Epithelial cell of proximal tubule (primary cell): ENCODE measurements around the gene TMEM131L. TPM values are rescaled to one million over a fixed set of nuclear protein-coding genes. Genes with fewer than 3 reads are reported as not detected.

Experiments
- DNase-seq: peaks from one replicate; pipeline ENCODE4 v3.0.0-alpha.2; 2011; ENCODE audit warnings: low read depth
- H3K4me3 ChIP-seq: 2 replicates; pipeline ENCODE4 v1.5.1; 2011; ENCODE audit warnings: low read depth, mild to moderate bottlenecking, low read length
- total RNA-seq: library from RNA; depleted of rRNA; stranded (reverse); fragments of >200 nt; gene quantifications from 2 replicates; pipeline ENCODE4 v1.2.3, GENCODE V29; 2015
- TF ChIP-seq, protein P1 (sequence below): conservative IDR thresholded peaks from 2 replicates; pipeline ENCODE4 v1.5.1; 2012; ENCODE audit warnings: low read depth, mild to moderate bottlenecking, low read length

The TMEM131L gene
- total RNA-seq, 1 donor from 2014 or later = 4.5 TPM

- DNase-seq = no peak
- TF ChIP-seq, protein P1, sequence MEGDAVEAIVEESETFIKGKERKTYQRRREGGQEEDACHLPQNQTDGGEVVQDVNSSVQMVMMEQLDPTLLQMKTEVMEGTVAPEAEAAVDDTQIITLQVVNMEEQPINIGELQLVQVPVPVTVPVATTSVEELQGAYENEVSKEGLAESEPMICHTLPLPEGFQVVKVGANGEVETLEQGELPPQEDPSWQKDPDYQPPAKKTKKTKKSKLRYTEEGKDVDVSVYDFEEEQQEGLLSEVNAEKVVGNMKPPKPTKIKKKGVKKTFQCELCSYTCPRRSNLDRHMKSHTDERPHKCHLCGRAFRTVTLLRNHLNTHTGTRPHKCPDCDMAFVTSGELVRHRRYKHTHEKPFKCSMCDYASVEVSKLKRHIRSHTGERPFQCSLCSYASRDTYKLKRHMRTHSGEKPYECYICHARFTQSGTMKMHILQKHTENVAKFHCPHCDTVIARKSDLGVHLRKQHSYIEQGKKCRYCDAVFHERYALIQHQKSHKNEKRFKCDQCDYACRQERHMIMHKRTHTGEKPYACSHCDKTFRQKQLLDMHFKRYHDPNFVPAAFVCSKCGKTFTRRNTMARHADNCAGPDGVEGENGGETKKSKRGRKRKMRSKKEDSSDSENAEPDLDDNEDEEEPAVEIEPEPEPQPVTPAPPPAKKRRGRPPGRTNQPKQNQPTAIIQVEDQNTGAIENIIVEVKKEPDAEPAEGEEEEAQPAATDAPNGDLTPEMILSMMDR = no peak
- H3K4me3 ChIP-seq = no peak overlapping the region
These were observed 57.8 kb downstream of the TMEM131L start for GRCh38 chr4:153523941-153524386.

DNA sequence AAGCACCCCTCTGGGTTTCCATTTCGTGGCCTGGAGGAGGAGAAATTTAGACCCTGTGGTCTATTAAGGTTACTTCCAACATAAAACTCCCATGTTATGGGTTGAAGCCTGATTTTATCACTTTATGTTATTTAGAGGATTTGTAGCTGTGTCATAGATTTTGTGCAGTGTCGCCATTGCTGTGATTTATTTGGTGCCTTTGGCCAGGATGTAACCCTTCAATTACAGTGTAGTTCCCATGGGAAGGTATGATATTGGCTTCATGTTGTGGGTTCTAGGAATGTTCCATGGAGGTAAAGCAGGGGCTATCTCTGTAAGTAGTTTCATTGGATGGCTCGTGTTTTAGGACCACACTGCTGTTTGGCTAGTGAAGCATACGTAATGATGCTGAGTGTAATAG, 58.5 kb downstream of the TMEM131L start:
- no peak for DNase-seq
- H3K4me3 ChIP-seq = no peak overlapping the region
- TF ChIP-seq, protein P1 = no peak

GRCh38 chr4:153527690-153528089, 61.5 kb downstream of the TMEM131L start:
- TF ChIP-seq, protein P1 = no peak
- no peak overlapping the region for H3K4me3 ChIP-seq
- no peak for DNase-seq

DNA sequence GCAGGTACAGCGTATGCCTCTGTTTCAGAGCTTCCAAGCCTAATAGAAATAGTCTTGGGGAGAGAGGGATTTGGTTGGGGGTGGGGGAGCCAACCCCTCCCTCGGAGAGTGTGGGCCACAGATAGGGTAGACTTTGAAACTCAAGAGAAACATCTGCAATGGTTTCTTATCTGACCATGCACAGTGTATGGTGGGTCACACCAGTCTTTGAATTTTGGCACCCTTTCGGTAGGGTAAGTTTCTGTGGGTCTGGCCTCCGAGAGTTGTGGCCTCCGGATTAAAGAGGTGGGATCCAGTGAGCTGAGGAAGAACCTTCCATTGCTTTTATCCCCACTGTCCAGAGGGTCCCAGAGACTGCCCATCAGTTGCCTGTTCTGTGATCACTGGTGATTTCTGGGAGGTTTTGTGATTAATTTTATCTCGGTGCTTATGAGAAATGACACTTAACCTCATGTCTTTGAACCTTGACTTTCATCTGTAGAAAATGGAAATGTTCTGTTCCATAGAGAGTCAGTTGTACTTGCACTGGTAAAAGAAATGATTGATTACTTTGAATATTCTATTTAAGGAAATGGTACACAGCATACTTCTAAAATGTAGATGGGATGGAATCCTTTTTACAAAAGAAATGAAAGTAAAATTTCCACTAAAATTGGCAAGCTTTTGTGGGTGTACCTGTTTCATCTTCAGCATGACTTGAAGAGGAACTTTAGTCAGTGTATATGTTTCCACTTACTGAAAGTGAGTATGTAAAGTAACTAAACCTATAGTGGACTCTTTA, 62.7 kb downstream of the TMEM131L start:
- DNase-seq = no peak
- no peak overlapping the region for H3K4me3 ChIP-seq
- TF ChIP-seq, protein P1 = no peak

DNA sequence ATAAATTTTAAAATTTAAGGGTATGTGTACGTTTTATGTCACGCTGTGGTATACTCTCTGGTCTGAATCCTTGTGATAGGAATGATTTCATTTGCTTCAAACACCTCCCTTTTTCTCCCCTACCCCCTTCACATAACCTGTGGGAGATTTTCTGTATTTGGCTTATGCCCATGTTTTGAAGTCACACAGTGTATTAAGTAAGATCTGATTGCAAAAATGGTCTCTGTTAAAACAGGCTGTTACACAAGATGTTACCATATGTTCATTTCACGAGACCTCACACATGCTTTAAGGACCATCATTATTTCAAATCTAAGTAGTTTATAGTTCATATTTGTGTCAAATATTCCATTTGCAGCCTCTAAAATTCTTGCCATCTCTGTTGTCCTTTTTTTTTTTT, 63.5 kb downstream of the TMEM131L start:
- TF ChIP-seq, protein P1 = no peak
- DNase-seq = no peak
- no peak overlapping the region for H3K4me3 ChIP-seq

DNA sequence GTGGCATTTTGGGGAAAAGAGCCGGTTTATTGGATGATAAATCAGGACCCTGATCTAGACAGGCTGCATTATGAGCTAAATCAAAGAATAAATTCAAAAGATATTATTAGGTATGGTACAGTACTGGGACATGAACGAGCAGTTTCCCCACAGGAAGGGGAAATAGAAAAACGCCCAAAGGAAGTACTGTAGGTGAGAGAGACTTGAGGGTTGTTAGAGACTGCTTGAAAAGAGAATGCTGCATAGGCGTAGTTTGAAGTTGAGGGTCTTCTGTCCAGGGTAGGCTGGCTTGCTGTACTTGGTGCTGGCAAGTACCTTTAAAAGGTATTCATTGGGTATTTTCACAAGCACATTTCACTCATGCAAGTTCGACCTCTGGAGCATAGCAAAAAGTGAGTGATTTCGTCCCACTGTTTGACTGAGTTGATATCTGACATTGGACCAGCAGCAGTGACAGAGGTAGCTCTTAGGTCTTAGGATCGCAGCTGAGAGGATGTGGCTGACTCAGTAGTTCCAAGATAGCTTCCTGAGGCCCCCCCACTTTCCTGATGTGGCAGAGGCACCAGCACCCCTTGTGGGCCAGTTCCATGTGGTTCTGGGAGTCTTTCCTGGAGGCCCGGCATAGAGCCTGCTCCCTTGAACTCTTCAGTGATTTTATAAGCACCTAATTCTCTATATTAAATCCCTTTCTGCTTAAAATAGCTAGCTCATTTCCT, 64.3 kb downstream of the TMEM131L start:
- no peak overlapping the region for H3K4me3 ChIP-seq

More for the DNA sequence above, 64.3 kb downstream of the TMEM131L start:
- TF ChIP-seq, protein P1 = no peak
- DNase-seq = no peak
